Hematopoietic multipotent progenitor cell treated with erythropoietin and hydrocortisone succinate and interleukin-3 and kit ligand, for 4 days (in vitro differentiated cells): Measurements from ENCODE around the gene CADPS.

Experiments used
- DNase-seq: peaks from one replicate; pipeline ENCODE4 v3.0.0-alpha.2; 2015

Gene CADPS

DNA sequence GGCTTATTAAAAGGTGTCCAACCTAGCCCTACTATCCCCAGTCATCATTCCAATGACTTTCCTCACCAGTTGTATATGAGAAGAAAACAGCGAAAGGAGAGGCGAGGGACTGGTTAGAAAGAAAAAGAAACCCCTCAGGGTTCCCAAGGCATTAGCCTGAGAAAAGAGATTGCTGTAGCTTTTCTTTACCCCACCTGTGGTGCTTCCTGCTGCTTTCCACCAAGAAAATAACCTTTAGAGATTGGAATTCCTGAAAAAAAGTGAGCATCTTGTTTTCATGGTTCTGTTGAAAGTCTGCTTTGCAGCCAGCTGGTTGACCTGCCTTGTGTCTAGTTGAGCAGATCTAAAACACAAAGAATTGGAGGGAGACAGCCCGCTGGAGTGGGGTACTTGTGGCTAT lies 196.4 kb downstream of the CADPS start:
- no peak for DNase-seq

DNA sequence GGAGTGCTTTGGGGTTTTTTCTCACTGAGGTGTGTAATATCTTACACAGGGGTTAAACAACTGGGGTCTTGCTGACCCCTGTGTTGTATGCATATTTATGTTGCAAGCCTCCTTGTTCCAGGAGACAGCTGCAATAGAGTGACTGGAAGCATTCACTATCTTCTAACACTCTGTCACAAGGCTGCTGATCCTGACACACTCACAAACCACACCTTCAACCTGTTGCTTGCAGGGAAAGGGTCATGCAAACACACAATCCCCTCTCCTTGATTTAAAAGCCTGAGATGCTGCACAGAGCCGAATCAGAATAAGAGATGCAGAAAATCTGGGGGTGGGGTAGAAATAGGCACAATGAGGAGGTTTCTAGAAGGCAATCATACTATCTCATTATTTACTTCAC lies 197.3 kb downstream of the CADPS start:
- DNase-seq = no peak

DNA sequence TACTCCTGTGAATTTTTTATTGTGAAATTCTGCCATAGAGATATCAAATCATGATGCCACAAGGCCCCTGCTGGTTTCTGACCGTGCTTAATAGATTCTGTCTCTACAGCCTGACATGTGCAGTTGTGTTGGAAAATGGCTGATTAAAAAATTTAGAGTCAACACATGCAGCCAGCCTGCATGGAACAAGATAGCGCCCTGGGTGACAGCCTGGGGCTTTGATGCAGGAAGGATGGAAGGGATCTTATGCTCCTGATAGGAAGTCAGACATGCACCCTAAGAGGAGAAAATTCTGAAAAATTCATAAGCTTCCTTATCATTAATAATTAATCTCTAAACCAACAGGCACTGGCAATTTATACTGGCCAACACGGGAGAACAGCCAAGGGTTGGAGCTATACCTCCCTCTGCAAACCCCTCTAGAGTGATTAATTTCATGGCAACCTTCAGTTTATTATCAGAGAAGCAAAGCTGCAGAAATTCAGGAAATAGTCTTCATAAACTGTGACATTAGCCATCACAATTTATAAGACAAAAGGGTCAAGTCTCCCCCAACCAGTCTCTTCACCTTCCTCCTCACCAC lies 198.4 kb downstream of the CADPS start:
- no peak for DNase-seq

GRCh38 chr3:62675492-62675891 lies 199.7 kb downstream of the CADPS start:
- no peak for DNase-seq

GRCh38 chr3:62672988-62673313 lies 202.3 kb downstream of the CADPS start:
- no peak for DNase-seq

GRCh38 chr3:62672270-62672987 lies 202.8 kb downstream of the CADPS start:
- DNase-seq = no peak

- no peak for DNase-seq
Measured at GRCh38 chr3:62670351-62670750, 204.9 kb downstream of the CADPS start.

- no peak for DNase-seq
Measured at GRCh38 chr3:62669161-62669560, 206.1 kb downstream of the CADPS start.

DNA sequence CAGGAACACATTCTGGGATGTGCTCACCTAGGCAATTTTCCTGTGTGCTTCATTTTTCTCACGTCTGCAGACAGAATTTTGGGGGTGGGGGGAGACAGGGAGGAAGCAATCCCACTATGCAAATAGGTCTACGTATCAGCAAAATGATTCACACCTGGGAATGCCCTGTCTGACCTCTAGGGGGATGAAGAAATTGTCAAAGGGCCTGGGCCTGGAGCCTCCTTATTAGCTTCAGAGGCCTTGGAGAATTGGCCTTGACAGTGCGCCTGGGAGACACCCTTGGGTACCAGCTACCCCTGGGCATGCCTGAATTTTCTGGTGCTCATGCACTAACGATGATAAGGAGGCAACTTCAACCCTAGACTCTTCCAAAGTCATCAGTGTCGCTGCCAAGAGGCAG lies 207.5 kb downstream of the CADPS start:
- peak; percentile 8 for DNase-seq

DNA sequence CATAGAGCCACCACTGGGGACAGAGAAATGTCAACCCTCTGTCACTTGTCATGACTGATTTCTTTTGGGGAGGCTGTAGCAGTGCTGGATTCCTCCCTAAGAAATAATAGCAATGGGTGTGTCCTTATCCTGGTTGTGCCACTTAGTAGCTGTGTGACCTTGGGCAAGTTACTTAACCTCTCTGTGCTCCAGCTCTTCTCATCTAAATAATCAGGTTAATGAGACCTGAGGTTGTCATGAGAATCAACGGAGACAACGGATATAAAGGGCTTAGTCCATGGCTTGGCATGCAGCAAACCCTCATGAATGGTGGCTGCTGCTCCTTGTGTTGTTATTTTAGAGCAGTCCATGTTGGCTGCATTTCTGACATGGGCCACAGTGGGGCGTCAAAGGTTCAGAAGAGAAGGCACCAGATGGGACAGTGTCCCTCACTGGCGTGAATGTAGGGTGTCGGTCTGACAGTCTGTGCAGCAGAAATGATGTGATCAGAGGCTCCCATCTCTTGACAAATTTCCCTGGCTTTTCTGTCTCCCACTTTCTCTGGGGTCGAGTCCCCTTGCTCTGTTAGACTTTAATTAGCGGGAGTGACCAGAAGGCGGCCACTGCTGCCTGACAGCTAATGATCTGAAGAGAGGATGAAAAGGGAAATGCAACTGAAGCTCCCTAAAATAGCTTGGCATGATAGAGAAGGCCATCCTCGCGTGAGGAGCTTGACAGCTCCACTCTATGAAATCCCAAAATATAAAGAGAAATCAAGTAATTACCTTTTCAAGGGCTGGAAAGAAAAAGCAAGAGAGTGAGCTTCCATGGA lies 209.4 kb downstream of the CADPS start:
- peak; percentile 65 for DNase-seq

DNA sequence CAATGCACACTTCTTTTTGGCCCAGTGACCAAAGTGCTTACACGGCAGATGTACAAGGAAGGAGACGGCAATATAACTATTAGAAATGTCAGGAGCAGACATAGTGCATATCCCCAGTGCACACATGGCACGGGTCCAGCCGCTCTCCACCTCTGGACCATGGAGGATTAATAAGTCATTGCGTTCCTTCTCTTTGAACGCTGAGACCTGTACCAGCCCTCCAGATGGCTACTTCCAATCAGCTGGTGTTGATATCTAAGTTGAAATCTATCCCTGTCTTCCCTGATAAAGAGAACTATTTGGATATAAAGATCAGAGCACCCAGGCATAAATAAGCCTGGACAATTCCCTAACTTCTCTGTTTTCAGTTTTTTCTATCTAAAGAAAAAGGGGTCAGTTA lies 212.5 kb downstream of the CADPS start:
- no peak for DNase-seq

- peak; percentile 4 for DNase-seq
Measured at GRCh38 chr3:62659660-62660059, 215.6 kb downstream of the CADPS start.

DNA sequence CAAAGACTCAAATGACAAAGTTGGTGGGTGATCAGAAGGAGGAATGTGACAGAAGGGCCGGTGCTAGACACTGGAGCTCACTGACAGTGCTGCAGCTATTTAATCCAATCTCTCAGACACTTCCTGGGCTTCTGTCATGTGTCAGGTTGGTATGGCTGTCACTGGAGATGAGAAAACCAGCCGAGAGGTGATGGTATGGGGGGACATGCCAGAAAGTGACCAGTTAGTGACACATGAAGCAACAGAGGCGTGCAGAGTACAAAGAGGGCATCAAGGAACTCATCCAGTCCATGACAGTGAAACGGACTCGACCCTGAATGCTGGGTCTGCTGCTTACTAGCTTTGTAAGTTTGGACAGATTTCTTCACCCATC lies 219.5 kb downstream of the CADPS start:
- no peak for DNase-seq

DNA sequence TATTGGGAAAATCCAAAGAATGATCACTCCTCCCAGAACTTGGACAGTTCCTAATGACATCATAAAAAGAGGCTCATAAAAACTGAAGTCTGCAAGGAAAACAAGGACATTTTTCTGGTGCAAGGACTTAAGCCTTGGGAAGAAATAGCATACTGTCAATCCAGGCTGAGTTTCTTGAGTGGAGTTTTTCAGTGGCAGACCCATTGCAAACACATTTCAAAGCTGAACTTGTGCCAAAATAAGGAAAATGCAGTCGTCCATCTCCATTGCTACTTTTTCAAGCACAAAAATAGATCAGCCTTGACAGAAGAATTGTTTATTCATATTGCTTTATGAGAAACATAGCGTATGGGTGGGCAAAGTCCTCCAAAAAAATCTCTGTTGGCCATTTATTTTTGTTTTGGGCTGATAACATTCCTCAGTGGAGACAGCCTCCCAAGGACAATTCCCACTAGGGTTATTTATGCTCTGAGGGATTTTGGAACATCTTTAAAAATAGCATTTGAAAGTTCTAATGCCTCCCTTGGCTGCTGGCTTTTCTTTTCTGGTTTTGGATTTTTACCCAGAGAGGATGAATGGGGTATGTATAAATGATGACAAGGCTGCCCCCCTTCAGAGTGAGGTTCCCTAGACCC lies 220.0 kb downstream of the CADPS start:
- DNase-seq = no peak

GRCh38 chr3:62653796-62654195 lies 221.4 kb downstream of the CADPS start:
- no peak for DNase-seq

DNA sequence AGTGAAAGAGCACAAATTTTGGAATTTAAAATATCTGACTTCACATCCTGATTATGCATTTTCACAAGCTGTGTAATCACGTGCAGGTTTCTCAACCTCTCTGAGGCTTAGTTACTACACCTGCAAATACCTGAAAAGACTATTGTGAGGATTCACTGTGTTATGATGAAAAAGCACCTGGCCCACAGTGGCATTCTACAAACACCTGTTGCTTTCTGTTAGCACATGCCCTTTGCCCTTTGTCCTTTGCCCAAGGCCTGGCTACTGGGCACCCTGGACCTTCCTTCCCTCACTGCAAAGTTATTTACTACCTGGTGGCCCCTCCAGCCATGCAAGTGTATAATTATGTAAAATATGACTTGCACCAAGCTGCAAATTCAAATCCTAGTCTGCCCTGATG lies 227.5 kb downstream of the CADPS start:
- DNase-seq = no peak

DNA sequence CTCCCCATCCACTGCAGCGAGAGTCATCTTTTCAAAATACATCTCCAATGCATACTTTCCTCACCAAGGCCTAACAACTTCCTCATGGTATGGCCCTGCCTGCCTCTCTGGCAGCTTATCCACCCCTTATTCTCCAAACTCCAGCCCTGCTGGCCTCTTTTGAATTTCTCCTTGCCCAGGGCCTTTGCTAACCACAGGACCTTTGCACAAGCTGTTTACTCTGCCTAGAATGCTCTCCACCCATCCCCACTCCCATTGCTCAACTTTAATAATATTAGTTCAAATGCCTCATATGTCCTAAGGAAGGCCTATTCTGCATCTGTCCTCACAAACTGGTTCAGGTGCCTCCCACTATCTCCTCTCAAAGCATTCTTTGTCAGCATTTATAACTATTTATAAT lies 230.7 kb downstream of the CADPS start:
- DNase-seq = no peak

- no peak for DNase-seq
Measured at GRCh38 chr3:62638316-62638715, 236.9 kb downstream of the CADPS start.

GRCh38 chr3:62636235-62636826 lies 238.9 kb downstream of the CADPS start:
- no peak for DNase-seq

GRCh38 chr3:62632510-62633294 lies 242.5 kb downstream of the CADPS start:
- no peak for DNase-seq

DNA sequence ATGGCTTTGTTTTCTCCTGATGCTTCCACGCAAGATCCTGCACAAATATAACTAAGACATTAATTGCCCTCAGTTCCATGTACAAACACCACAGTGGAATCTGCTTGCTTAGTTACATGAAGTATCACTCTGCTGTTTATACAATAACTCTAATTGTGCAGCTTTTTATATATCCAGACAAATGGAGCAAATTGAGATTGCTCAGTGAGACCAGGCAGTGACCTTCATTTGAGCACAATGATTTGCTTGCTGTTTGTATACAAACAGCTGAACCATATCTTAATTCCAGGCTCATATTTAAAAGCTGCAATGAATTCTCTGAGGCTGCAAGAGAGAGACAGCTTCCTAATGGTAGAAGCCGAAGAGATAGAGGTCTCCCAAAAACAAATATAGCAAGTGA lies 243.7 kb downstream of the CADPS start:
- DNase-seq = no peak

DNA sequence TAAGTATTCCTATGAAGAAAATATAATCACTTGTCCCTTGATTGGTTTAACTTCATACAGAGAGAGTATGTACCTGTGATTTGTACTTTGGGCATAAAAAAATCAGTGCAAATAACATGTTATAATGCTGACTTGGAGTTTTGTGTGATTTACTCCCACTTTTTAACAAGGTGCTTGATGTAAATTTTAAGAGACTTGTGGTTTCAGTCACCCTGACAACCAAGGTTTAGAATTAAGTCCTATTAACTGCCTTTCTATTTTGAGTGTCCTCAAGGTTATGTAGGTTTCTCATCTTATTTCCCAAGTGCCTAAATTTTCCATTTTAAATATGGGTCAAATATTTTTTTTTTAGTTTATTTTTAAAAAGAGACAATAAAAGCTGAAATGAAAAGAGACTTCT lies 244.6 kb downstream of the CADPS start:
- DNase-seq = no peak

DNA sequence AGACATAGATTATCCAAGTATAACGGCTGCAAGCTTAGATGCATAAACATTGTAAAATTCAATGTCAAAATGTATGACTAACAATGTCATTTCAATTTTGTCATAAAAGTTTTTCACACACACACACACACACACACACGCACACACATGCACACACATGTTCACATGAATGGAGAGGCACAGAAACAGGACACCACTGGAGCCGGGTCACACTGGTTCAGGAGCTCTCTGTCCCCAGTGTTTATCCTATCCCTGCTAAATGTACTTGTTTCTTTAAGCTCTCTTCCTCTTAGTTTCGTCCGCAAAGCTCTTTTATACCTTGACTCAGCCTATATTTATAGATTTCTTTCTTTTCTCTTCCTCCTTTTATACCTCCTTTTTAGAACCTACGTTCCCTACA lies 249.9 kb downstream of the CADPS start:
- DNase-seq = no peak
